Adrenal gland (tissue), 12 donors: ENCODE data around the gene MACROH2A2. TPM values are rescaled to one million over a fixed set of nuclear protein-coding genes. Genes with fewer than 3 reads are reported as not detected.

Experiments used
- DNase-seq, 7 donors: peaks; one replicate each; pipeline ENCODE4 v3.0.0-alpha.2; 2019 to 2020
- H3K27ac ChIP-seq, 5 donors: fragments of 200-600 bp; sonication (generic) in 4 of 5; 1 replicate in 3 of 5; 2 replicates in 2 of 5; pipeline versions ENCODE4 v1.5.1 to v1.8.0; 2016 to 2020; ENCODE audit warnings: mild to moderate bottlenecking in 1 of 5
- H3K27me3 ChIP-seq: fragments of 200-600 bp; 2 replicates; pipeline ENCODE4 v1.8.0; 2021
- H3K36me3 ChIP-seq, 2 donors: fragments of 200-600 bp; replicated peaks in 1 of 2; 1 replicate in 1 of 2; 2 replicates in 1 of 2; pipeline versions ENCODE4 v1.5.1 to v1.8.0; 2018 to 2022
- H3K4me1 ChIP-seq, 2 donors: fragments of 200-600 bp; replicated peaks in 1 of 2; 1 replicate in 1 of 2; 2 replicates in 1 of 2; pipeline versions ENCODE4 v1.5.1 to v1.8.0; 2018 to 2021
- H3K4me3 ChIP-seq, 4 donors: fragments of 200-600 bp; sonication (generic) in 3 of 4; one replicate each; pipeline ENCODE4 v1.5.1; 2016 to 2018
- H3K9me3 ChIP-seq, 3 donors: fragments of 200-600 bp; sonication (generic) in 1 of 3; replicated peaks in 1 of 3; 1 replicate in 2 of 3; 2 replicates in 1 of 3; pipeline versions ENCODE4 v1.5.1 to v1.8.0; 2016 to 2021
- POLR2A ChIP-seq, 2 donors: fragments of 450-650 bp; IDR thresholded peaks; one replicate each; pipeline ENCODE4 v1.6.1; 2017; ENCODE audit warnings: antibody characterized with exemption in 2 of 2, mild to moderate bottlenecking in 2 of 2, moderate library complexity in 1 of 2
- WGBS, 4 donors: extraction: QIAGEN DNeasy Blood & Tissue Kit in 2 of 4; methylation state at CpG; one replicate each; pipeline versions ENCODE4 v1.1.5 to v1.1.7; 2013 to 2017; 5-methylcytosine and 5-hydroxymethylcytosine counted together
- intact Hi-C, 2 donors: fragments of 100-400 bp; cut with DNase I; formaldehyde crosslinking; loops; one replicate each; pipeline versions ENCODE4 v1.14.1 to v1.15.0; 2022 to 2023
- polyA plus RNA-seq, 3 donors: library from polyadenylated mRNA; stranded (reverse); fragments of 200-250 nt in 2 of 3; fragments of 350-450 nt in 1 of 3; fragmentation: Illumina TruSeq in 1 of 3; extraction: RNeasy Lipid Tissue Mini Kit (QIAGEN cat#74804) in 1 of 3; gene quantifications; one replicate each; pipeline ENCODE4 v1.2.3, GENCODE V29; 2013 to 2014
- total RNA-seq, 9 donors: library from RNA; depleted of rRNA in 4 of 9; stranded (reverse); fragments of >200 nt in 4 of 9; fragments of 120-200 nt in 1 of 9; fragmentation: NEBNext Ultra II Directional in 1 of 9; extraction: Animal tissue kit (Norgen Biotek cat#: 25700) in 1 of 9; gene quantifications; one replicate each; pipeline versions ENCODE4 v1.1.0 to v1.2.4, GENCODE V29; 2013 to 2023
- TF ChIP-seq, protein P1 (sequence below), 6 experiments: fragments of 450-650 bp in 4 of 6; fragments of 200-600 bp in 2 of 6; sonication (generic) in 1 of 6; IDR thresholded peaks; 1 replicate in 5 of 6; 2 replicates in 1 of 6; pipeline versions ENCODE4 v1.5.1 to v1.8.0; 2016 to 2021; ENCODE audit warnings: antibody characterized with exemption in 6 of 6, mild to moderate bottlenecking in 2 of 6, moderate library complexity in 1 of 6
- donor health status: healthy with polysubstance abuse.
- donor health status: Bipolar disorder and iron deficiency.
- donor health status: DM: yes; HTN: yes; CAD: no.
- donor health status: DM: no; HTN: no; CAD: no.
- donor health status: DM: no; HTN: no; CAD: no.
- donor health status: DM: yes; HTN: yes; CAD: no.

MACROH2A2 gene
- total and polyA plus RNA-seq, 12 donors, result 1.8 to 28.1 (median 3.3) TPM

DNA sequence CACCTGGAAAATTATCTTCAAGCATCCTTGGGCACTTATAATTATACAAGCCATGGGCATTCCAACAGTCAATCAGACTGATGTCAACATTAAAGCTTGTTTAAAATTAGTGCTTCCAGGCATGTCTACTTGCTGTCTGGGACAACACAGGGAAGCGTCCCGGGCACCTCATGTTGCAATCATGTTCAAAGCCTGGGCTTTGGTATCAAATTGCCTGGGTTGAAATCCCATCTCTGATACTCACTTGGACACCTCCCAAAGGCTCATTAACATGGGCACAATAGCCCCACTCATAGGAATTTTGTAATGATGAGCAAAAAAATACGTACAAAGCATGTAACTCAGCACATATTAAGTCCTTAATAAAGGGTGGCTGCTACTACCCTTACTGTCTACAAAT, 65.5 kb downstream of the MACROH2A2 start:
- no peaks in the 10 kb centered on the region for H3K27me3 ChIP-seq
- no peak overlapping the region for H3K4me3 ChIP-seq
- intact Hi-C loops, result loop anchor here in 1 of 2 donors (10.0 kb wide), 1 partner anchor 247 kb away; no protein-coding TSS in a partner anchor
- H3K9me3 ChIP-seq, result no peaks in the 10 kb centered on the region
- no peaks in the 10 kb centered on the region for H3K4me1 ChIP-seq
- peaks cover 0 to 36% of the 10 kb centered on the region in 2 donors for H3K36me3 ChIP-seq
- no peak for DNase-seq
- H3K27ac ChIP-seq, result no peak overlapping the region
- WGBS, 4 donors, result 76 to 93% (median 92%) methylated on average over 3 of the region's 3 CpGs
- TF ChIP-seq, protein P1, sequence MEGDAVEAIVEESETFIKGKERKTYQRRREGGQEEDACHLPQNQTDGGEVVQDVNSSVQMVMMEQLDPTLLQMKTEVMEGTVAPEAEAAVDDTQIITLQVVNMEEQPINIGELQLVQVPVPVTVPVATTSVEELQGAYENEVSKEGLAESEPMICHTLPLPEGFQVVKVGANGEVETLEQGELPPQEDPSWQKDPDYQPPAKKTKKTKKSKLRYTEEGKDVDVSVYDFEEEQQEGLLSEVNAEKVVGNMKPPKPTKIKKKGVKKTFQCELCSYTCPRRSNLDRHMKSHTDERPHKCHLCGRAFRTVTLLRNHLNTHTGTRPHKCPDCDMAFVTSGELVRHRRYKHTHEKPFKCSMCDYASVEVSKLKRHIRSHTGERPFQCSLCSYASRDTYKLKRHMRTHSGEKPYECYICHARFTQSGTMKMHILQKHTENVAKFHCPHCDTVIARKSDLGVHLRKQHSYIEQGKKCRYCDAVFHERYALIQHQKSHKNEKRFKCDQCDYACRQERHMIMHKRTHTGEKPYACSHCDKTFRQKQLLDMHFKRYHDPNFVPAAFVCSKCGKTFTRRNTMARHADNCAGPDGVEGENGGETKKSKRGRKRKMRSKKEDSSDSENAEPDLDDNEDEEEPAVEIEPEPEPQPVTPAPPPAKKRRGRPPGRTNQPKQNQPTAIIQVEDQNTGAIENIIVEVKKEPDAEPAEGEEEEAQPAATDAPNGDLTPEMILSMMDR (IDR thresholded peaks at IDR 0.05), result no peak

- H3K9me3 ChIP-seq, result no peaks in the 10 kb centered on the region
- TF ChIP-seq, protein P1 (IDR thresholded peaks at IDR 0.05), result no peak
- no peak for TF ChIP-seq POLR2A (IDR thresholded peaks at IDR 0.05)
- DNase-seq, result no peak
- no peak overlapping the region for H3K4me3 ChIP-seq
- H3K4me1 ChIP-seq, result no peaks in the 10 kb centered on the region
- no peaks in the 10 kb centered on the region for H3K27me3 ChIP-seq
- intact Hi-C loops, result loop anchor here in 1 of 2 donors (10.0 kb wide), 1 partner anchor 246 kb away; no protein-coding TSS in a partner anchor
- WGBS, 4 donors, result 91 to 96% (median 94%) methylated on average over 7 of the region's 7 CpGs
- peaks cover 0 to 26% of the 10 kb centered on the region in 2 donors for H3K36me3 ChIP-seq
- H3K27ac ChIP-seq, result no peak overlapping the region
Observed at GRCh38 chr10:70119197-70119596, 66.6 kb downstream of the MACROH2A2 start.

- Histone ChIP-seq H3K4me3 (no peak overlapping the region), H3K27ac (no peak overlapping the region), H3K4me1 (no peaks in the 10 kb centered on the region), H3K9me3 (no peaks in the 10 kb centered on the region), H3K36me3 (peaks cover 0 to 22% of the 10 kb centered on the region in 2 donors), H3K27me3 (no peaks in the 10 kb centered on the region)
- WGBS, 4 donors, result 81 to 96% (median 82%) methylated on average over 8 of the region's 8 CpGs
- intact Hi-C loops, result loop anchor here in 1 of 2 donors (10.0 kb wide), 1 partner anchor 245 kb away; no protein-coding TSS in a partner anchor
- TF ChIP-seq POLR2A (IDR thresholded peaks at IDR 0.05), result no peak
- TF ChIP-seq, protein P1 (IDR thresholded peaks at IDR 0.05), result no peak
- no peak for DNase-seq
Observed at GRCh38 chr10:70119623-70120022, 67.0 kb downstream of the MACROH2A2 start.

- TF ChIP-seq, protein P1 (IDR thresholded peaks at IDR 0.05), result no peak
- no peak for TF ChIP-seq POLR2A (IDR thresholded peaks at IDR 0.05)
- H3K9me3 ChIP-seq, result no peaks in the 10 kb centered on the region
- no peak overlapping the region for H3K4me3 ChIP-seq
- intact Hi-C loops, result no loop called here
- H3K36me3 ChIP-seq, result peaks cover 0 to 16% of the 10 kb centered on the region in 2 donors
- WGBS, 4 donors, result 84 to 94% (median 91%) methylated on average over 6 of the region's 6 CpGs
- no peaks in the 10 kb centered on the region for H3K27me3 ChIP-seq
- no peak overlapping the region for H3K27ac ChIP-seq
- H3K4me1 ChIP-seq, result no peaks in the 10 kb centered on the region
- DNase-seq, result no peak
Observed at GRCh38 chr10:70120417-70120816, 67.8 kb downstream of the MACROH2A2 start.
